Stimulated activated naive CD8-positive, alpha-beta T cell treated with anti-CD3 and anti-CD28 coated beads, Interleukin-15, Interleukin-2, amounts not matched to agents 100 ng/mL and 50 ng/mL, for 24 hours (primary cell): ENCODE measurements around the gene MRPL46.
A peak's percentile ranks its signal among the peaks of the same experiment; 100 is the strongest.
"Not testable (repeated sequence)": the region's sequence is repeated elsewhere in the genome, so short reads cannot be mapped to it uniquely, and the experiment has no call there.

Experiments used
- H3K27ac Mint-ChIP-seq: one replicate; pipeline ENCODE4 v1.8.0; 2021; ENCODE audit warnings: mild to moderate bottlenecking, mixed read lengths
- H3K27me3 Mint-ChIP-seq: one replicate; pipeline ENCODE4 v1.8.0; 2021; ENCODE audit warnings: mixed read lengths
- H3K36me3 Mint-ChIP-seq: one replicate; pipeline ENCODE4 v1.8.0; 2021; ENCODE audit warnings: low read depth, mixed read lengths
- H3K4me1 Mint-ChIP-seq: one replicate; pipeline ENCODE4 v1.8.0; 2021; ENCODE audit warnings: low read depth, mixed read lengths
- H3K4me3 Mint-ChIP-seq: one replicate; pipeline ENCODE4 v1.8.0; 2021; ENCODE audit warnings: mild to moderate bottlenecking, mixed read lengths
- H3K9me3 Mint-ChIP-seq: one replicate; pipeline ENCODE4 v1.8.0; 2021; ENCODE audit warnings: mixed read lengths

Gene MRPL46

DNA sequence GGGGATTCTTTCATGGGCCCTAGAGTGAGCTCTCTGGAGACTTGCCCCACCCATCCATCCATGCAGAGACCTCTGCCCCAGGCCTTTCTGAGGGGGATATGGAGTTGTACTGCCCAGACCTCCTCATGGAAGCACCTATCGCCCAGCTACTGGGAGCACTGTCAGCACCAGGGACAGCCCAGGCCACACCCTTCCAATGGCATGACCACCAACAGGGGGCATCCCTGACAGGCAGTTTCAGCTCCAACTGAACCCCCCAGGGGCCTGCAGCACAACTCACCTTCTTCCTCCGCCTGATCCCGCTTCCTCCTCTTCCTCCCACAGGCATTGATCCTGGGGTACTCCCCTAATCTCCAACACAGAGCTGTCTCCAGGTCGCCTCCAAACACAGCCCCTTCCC lies 22.1 kb upstream of the MRPL46 start:
- Mint-ChIP-seq H3K4me3 (no peak overlapping the region), H3K36me3 (no peaks in the 10 kb centered on the region), H3K27ac (no peak overlapping the region), H3K4me1 (no peaks in the 10 kb centered on the region), H3K9me3 (no peaks in the 10 kb centered on the region), H3K27me3 (no peaks in the 10 kb centered on the region)

DNA sequence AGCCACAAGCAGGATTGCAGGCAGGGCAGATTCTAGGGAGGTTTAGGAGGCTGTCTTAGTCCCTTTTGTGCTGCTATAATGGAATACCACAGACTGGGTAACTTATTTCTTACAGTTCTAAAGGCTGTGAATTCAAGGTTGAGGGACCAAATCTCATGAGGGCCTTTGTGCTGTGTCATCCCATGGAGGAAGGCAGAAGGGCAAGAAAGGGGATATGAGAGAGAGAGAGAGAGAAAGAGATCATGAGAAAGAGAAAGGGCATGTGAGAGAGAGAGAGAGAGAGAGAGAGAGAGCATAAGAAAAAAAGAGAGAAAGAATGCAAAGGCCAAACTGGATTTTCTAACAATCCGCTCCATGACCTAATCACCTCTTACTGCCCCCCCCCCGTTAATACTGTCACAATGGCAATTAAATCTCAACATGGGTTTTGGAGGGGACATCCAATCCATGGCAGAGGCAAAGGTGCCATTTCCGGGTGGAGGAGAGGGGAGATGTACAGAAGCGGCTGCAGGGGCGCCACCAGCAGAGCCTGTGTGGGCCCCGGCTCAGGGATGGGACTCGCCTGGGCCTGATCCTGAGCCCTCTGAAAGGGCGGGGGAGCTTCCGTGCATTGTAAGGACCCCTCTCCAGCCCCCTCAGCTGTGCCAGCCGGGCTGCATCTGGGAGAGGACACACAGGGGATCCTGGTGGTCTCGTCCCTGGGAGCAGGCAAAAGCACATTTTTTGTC lies 20.8 kb upstream of the MRPL46 start:
- Mint-ChIP-seq H3K27ac (peak overlapping the region; percentile 22), H3K36me3 (no peaks in the 10 kb centered on the region)

DNA sequence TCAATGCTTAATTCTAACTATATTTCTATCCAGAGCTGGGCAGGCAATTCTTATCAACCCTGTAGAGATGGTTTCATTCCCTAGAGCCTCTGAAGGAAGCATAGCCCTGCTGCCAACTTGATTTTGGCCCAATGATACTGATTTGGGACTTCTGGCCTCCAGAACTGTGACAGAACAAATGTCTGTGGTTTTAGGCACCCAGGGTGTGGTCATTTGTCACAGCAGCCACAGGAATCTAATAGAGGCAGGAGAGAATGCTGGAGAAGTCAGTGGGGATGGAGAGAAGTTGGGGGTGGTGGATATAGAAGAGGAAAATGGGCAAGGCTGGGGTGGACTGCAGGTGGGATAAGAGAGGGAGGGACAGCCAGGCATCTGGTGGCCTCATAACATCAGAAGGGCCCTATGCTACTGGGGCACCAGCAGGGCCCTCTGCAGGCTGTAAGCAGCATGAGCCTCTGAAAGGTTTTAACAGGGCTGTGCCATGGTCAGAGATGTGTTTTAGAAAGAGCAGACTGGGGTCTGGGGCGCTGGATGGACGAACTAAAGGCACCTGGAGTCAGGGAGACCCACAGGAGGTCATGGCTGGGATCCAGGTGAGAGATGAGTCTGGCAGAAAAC lies 20.1 kb upstream of the MRPL46 start:
- H3K36me3 Mint-ChIP-seq = no peaks in the 10 kb centered on the region
- H3K27ac Mint-ChIP-seq = peak overlapping the region; percentile 22
- no peak overlapping the region for H3K4me3 Mint-ChIP-seq
- no peaks in the 10 kb centered on the region for H3K9me3 Mint-ChIP-seq
- no peaks in the 10 kb centered on the region for H3K4me1 Mint-ChIP-seq
- no peaks in the 10 kb centered on the region for H3K27me3 Mint-ChIP-seq

More for the DNA sequence above, 20.8 kb upstream of the MRPL46 start:
- H3K9me3 Mint-ChIP-seq = no peaks in the 10 kb centered on the region
- H3K27me3 Mint-ChIP-seq = no peaks in the 10 kb centered on the region
- H3K4me1 Mint-ChIP-seq = no peaks in the 10 kb centered on the region
- no peak overlapping the region for H3K4me3 Mint-ChIP-seq

DNA sequence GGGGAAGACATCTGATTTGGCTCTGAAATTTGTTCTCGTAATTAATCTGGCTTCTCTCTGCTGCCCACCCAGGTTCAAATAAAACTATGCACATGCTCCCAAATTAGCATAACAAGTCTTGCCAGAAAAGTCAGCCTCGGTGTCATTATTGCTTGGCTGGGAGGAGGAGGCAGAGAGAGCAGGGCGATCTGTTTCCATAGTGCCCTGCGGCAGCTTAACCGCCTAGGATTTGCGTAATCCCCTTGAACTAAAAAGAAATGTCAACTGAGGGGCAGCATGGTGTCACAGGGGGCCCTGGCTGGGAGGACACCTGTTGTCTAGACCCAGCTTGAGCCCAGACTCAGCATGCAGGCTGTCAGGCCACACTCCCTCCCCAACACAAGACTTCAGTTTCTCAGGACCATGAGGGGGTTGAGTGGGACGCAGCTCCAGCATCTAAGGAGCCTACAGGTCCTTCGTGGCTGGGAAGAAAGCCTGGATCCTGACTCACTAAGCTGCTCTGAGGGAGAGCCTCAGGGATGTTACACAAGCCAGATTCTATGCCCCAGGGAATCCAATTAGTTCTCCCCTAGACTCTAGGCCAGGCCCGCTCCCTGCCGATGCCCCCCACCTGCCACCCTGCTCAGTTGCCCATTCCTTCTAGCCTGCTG lies 17.6 kb upstream of the MRPL46 start:
- Mint-ChIP-seq H3K4me3 (no peak overlapping the region), H3K27ac (no peak overlapping the region), H3K9me3 (no peaks in the 10 kb centered on the region), H3K27me3 (no peaks in the 10 kb centered on the region), H3K36me3 (no peaks in the 10 kb centered on the region), H3K4me1 (no peaks in the 10 kb centered on the region)

DNA sequence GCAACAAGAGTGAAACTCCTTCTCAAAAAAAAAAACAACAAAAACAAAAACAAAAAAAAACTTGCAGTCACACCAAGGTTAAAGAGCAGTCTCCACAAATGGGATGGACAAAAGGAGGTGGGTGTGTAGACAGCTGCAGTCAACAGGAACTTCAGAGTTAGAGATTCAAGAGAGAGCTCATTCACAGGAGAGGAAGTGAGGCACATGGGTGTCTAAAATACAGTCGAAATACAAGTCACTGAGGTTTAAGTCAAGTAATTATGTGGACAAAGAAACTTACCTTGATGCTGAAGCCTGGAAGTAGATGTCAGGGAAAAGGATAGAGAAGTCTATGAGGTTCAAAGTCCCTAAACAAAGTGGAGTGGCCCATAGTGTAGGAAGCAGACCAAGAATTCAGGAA lies 15.1 kb upstream of the MRPL46 start:
- Mint-ChIP-seq H3K27ac (no peak overlapping the region), H3K9me3 (no peaks in the 10 kb centered on the region), H3K4me3 (no peak overlapping the region)

DNA sequence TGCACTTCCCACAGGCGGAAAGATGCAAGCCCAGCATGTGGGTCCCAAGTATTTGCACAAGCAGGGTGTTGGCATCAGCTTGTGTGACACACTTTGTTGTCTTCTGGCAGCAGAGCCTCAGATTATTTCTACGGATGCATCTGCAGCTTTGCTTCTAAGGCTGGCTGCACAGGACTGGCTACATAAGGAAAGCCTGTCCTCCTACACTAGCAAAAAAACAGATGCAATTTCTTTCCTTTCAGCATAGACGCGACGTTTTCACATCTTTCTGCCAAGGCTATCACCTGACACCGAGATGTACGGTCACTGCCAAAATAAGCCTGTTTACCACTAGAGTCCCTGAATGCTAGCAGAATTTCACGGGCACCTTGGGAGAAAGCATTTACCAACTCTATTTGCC lies 13.8 kb upstream of the MRPL46 start:
- H3K36me3 Mint-ChIP-seq = peaks cover 22% of the 10 kb centered on the region
- no peak overlapping the region for H3K27ac Mint-ChIP-seq
- H3K4me1 Mint-ChIP-seq = no peaks in the 10 kb centered on the region
- H3K27me3 Mint-ChIP-seq = no peaks in the 10 kb centered on the region
- no peak overlapping the region for H3K4me3 Mint-ChIP-seq
- H3K9me3 Mint-ChIP-seq = no peaks in the 10 kb centered on the region

More for the DNA sequence above, 15.1 kb upstream of the MRPL46 start:
- Mint-ChIP-seq H3K36me3 (peaks cover 15% of the 10 kb centered on the region), H3K4me1 (no peaks in the 10 kb centered on the region), H3K27me3 (no peaks in the 10 kb centered on the region)

DNA sequence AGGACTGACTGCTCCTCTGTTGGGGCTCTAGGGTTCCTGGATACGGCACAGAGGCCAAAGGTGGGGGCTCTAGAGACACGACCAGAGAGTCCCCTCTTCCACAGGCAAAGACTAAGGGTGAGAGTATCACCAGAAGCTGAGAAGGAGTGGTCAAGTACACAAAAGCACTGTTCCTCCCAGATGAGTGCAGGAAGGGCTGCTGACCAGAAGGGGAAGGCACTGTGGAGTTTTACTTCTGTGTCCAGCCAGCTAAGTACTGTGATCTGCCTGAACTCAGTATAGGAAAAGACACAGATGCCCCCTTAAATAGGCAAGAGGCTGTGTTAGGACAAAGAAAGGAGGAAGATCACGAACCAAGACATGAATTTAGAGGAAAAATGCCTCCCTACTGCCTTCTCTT lies 12.0 kb upstream of the MRPL46 start:
- no peaks in the 10 kb centered on the region for H3K4me1 Mint-ChIP-seq
- no peaks in the 10 kb centered on the region for H3K9me3 Mint-ChIP-seq
- H3K36me3 Mint-ChIP-seq = peaks cover 32% of the 10 kb centered on the region
- no peaks in the 10 kb centered on the region for H3K27me3 Mint-ChIP-seq
- no peak overlapping the region for H3K27ac Mint-ChIP-seq
- no peak overlapping the region for H3K4me3 Mint-ChIP-seq

DNA sequence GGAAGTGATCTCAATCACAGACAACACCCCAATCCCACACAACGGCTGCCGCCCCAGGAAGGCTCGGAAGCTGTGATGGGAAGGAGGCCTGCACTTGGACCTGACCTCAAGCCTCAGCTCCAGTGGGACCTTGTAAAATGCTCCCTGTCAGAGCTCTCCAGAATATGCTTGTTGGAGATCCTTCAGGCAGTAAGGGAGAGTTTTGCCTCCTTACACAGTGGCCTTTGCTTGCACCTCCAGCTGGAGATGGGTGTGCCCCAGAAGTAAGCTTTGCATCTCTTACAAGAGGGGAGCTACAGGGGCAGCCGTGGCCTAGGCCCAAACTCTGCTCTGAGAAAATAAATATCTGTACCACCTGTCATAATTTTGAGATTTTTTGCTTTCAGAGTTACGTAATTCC lies 10.7 kb upstream of the MRPL46 start:
- Mint-ChIP-seq H3K4me3 (no peak overlapping the region), H3K4me1 (no peaks in the 10 kb centered on the region), H3K27me3 (no peaks in the 10 kb centered on the region), H3K36me3 (peaks cover 39% of the 10 kb centered on the region), H3K9me3 (no peaks in the 10 kb centered on the region), H3K27ac (no peak overlapping the region)

DNA sequence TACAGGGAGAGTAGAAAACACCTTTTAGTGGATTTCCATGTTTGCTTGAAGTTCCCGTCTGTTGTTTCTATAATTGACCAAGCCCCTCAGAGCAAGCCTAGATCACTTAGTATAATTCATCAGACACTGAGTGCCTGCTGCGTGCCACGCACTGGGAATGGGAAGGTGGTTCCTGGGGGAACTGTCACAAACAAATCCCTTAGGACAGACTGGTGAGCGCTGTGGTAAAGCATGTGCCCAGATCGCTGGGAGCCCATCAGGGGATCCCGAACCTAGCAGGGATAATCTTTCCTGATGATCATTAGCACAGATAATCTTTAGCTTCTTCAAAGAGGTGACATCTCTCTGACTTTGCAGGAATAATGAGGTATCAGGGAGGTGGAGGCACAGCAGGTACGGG lies 9.9 kb upstream of the MRPL46 start:
- peaks cover 47% of the 10 kb centered on the region for H3K36me3 Mint-ChIP-seq
- H3K4me1 Mint-ChIP-seq = peaks cover 3% of the 10 kb centered on the region
- H3K4me3 Mint-ChIP-seq = no peak overlapping the region
- no peaks in the 10 kb centered on the region for H3K27me3 Mint-ChIP-seq
- H3K9me3 Mint-ChIP-seq = no peaks in the 10 kb centered on the region
- H3K27ac Mint-ChIP-seq = no peak overlapping the region

DNA sequence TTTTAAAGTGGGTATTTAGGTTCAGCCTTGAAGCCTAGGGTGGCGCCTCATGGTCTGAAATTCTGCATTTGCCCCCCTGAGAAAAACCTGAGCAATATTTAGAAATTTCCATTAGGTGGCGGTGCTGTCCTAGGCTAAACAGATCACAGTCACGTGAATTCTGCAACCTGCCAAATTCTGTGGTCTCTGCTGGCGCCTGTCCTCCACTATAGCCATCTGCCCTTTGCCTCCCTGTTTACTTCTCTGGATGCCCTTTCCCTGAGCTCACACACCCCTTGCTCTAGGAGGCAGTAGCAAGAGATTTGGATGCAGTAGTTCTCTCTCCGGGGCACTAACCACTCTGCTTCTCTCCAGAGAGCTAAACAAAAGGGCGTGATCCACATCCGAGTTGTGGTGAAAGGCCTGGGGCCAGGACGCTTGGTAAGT lies 9.5 kb upstream of the MRPL46 start:
- Mint-ChIP-seq H3K36me3 (peaks cover 51% of the 10 kb centered on the region), H3K27ac (no peak overlapping the region), H3K4me1 (peaks cover 7% of the 10 kb centered on the region), H3K9me3 (no peaks in the 10 kb centered on the region), H3K4me3 (no peak overlapping the region), H3K27me3 (no peaks in the 10 kb centered on the region)

DNA sequence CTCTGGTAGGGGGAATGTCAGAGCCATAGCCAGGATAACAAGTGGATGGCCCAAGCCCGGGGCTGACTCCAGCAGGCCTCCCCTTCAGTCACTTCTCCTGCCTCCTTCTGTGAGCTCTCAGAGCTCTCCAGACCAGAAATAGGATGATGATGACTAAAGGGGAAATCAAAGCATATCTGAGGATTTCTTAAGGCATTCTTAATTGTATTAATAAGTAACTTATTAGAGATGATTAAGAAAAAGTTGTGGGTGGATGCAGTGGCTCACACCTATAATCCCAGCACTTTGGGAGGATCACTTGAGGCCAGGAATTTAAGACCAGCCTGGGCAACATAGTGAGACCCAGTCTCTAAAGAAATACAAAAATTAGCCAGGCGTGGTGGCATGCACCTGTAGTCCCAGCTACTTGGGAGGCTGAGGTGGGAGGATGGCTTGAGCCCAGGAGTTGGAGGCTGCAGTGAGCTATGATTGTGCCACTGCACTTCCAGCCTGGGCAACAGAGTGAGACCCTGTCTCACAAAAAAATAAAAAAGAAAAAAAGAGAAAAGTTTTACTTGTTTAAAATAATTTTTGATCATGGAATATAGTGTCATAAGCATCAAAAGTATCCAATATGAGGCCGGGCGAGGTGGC lies 6.6 kb upstream of the MRPL46 start:
- not testable (repeated sequence) for H3K9me3 Mint-ChIP-seq, H3K27me3 Mint-ChIP-seq, H3K4me1 Mint-ChIP-seq, H3K4me3 Mint-ChIP-seq, H3K27ac Mint-ChIP-seq
- peaks cover 47% of the 10 kb centered on the region for H3K36me3 Mint-ChIP-seq

DNA sequence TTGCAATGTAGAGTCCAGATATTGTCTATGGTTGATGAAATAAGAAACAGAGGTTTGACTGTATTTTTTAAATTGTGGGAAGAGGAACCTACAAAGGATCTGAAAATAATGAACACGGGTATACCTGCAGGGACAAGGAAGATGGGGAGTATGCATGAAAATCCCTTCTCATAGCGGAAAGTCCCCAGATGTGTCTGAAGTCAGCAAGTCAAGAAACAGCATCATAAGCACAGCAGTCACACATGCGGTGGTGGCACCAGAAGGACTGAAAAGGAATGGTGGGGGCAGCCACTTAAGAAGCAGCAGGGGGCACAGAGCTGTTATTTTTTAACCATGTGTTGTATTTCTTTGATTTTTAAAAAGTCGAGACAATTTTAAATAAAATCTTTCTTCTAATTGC lies 5.0 kb upstream of the MRPL46 start:
- H3K9me3 Mint-ChIP-seq = no peaks in the 10 kb centered on the region
- H3K36me3 Mint-ChIP-seq = peaks cover 36% of the 10 kb centered on the region
- peaks cover 8% of the 10 kb centered on the region for H3K4me1 Mint-ChIP-seq
- H3K27ac Mint-ChIP-seq = peak overlapping the region; percentile 63
- H3K4me3 Mint-ChIP-seq = no peak overlapping the region
- H3K27me3 Mint-ChIP-seq = no peaks in the 10 kb centered on the region

DNA sequence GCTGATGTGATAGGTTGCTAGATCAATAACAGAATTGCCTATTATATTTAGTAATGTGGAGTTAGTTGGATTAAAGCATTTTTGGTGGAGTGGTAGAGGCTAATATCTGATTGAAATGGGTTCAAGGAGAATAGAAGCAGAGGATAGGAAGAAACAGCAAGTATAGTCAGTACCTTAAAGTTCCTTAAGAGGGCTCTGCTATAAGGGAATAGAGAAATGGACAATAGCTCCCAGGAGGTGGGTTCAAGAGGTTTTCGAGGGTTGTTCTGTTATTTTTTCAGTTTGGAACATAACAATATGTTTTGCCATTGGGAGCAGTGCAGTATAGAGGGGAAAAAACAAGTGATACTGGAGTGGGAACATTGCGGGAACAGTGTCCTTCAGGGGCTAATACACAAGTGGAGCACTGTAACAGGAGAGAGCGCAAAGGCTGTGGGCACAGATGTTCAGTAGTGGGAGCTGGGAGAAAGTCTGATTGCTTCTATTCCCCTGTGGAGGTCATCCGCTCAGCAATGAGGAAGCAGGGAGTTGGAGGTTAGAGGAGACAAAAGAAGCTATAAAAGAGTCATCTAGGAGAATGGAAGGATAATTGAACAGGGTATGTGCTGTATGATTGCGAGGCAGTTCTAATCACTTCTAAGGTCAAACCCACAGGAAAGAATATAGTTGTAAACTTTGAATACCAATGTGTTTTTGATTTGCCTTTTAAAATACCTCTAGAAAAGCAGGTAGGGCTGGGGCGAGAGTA lies 3.6 kb upstream of the MRPL46 start:
- Mint-ChIP-seq H3K4me1 (peaks cover 19% of the 10 kb centered on the region), H3K4me3 (no peak overlapping the region), H3K27me3 (no peaks in the 10 kb centered on the region), H3K27ac (no peak overlapping the region), H3K36me3 (peaks cover 30% of the 10 kb centered on the region), H3K9me3 (no peaks in the 10 kb centered on the region)

DNA sequence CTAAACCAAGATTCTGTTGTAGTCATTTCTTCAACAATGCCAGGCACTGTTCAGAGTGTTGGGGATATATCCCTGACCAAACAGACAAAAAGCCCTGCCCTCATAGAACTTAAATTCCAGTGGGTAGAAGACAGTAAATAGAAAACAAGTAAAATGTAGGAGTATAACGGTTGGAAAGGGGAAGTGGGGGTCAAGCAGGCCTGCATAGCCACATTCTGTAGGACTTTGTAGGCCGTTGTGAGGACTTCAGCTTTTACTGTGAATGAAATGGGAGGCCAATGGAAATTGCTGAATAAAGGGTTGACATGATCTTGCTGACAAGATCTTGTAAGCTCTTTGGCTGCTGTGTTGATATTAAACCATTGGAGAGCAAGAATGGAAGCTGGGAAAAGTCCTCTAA lies 2.1 kb upstream of the MRPL46 start:
- no peak overlapping the region for H3K27ac Mint-ChIP-seq
- no peaks in the 10 kb centered on the region for H3K27me3 Mint-ChIP-seq
- H3K4me1 Mint-ChIP-seq = peaks cover 31% of the 10 kb centered on the region
- H3K9me3 Mint-ChIP-seq = no peaks in the 10 kb centered on the region
- H3K36me3 Mint-ChIP-seq = peaks cover 35% of the 10 kb centered on the region
- no peak overlapping the region for H3K4me3 Mint-ChIP-seq

DNA sequence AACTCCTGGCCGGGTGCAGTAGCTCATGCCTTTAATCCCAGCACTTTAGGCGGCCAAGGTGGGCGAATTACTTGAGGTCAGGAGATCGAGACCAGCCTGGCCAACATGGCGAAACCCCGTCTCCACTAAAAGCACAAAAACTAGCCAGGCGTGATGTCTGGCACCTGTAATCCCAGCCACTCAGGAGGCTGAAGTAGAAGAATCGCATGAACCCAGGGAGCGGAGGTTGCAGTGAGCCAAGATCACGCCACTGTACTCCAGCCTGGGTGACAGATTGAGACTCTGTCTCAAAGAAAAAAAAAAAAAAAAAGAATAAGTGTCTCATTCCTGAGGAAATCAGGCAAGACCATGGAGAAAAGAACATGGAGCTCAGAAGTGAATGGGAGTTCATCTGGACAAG lies 1.5 kb upstream of the MRPL46 start:
- Mint-ChIP-seq H3K4me1 (peaks cover 33% of the 10 kb centered on the region), H3K27ac (peak overlapping the region; percentile 100), H3K36me3 (peaks cover 39% of the 10 kb centered on the region)
- H3K9me3 Mint-ChIP-seq, H3K27me3 Mint-ChIP-seq, H3K4me3 Mint-ChIP-seq: not testable (repeated sequence)
